ENCODE data around the gene MIEN1.

MIEN1 gene

DNA sequence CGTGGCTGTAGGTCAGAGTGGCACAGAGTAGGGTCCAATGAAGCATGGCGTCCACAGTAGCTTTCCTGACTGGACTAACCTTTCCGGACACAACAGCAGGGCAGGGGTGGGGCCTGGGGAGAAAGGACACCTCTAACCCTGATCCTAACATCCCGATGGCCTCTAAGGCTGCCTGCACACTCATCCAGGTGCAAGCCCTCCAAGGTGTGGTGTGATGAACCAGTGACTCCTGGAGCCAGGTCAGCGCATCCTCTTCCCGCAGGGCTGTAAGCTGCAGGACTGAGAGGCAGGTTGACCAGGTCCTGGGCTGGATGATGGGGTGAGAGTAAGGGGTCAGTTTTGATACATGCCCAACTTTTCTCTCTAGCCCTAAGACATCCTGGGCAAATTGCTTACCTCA, 33.6 kb downstream of the MIEN1 start:
- no peak for DNase-seq

DNA sequence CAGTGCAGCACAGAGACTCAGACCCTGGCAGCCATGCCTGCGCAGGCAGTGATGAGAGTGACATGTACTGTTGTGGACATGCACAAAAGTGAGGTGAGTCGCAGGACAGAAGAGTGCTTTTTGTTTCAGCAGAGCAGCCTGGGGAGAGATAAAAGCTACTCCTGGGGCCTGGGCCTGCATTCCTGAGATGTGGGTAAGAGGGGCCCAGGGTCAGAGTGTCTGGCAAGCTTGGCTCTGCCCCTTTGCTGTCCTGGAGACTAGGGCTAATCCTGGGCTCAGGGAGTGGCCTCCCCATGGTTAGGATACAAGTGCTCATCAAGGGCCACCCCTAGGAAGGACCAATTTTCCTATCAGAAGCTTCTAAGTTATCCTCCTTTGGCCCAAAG, 35.2 kb downstream of the MIEN1 start:
- no peak for DNase-seq

DNA sequence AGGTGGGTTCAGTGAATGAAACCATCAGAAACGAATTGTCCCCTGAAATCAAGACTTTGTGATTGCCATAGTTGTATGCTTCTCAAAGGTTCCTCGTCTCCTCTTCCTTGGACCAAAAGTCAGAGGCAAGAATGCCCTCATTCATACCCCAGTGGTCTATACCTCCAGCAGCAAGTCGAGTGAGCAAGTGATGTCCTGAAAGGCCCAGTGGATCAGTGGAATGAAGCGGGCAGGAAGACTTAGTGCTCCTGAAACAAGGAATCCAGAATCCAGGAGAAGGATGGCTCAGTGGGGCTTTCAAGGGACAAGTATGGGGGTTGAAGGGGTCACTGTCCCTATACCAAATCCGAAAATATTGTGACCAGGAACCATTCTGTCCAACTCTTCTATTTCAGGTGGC, 35.7 kb downstream of the MIEN1 start:
- no peak for DNase-seq

DNA sequence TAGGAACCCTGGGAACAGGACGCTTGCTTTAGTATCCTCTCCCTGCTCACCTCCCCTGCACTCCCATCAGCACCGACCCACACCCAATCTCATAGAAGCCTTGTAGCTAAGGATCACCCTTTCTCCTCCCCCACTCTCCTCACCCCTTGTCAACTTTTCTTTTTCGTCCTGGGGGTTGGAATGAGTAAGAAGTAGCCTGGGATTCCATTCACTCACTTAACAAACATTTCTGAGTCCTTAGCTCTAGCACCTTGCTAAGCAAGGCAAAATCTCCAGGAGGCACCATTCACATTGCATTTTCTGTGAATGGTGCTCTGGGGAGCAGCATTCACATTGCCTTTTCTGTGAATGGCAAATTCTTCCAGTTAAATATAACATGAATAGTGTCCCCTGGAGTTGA, 41.4 kb downstream of the MIEN1 start:
- DNase-seq = no peak

DNA sequence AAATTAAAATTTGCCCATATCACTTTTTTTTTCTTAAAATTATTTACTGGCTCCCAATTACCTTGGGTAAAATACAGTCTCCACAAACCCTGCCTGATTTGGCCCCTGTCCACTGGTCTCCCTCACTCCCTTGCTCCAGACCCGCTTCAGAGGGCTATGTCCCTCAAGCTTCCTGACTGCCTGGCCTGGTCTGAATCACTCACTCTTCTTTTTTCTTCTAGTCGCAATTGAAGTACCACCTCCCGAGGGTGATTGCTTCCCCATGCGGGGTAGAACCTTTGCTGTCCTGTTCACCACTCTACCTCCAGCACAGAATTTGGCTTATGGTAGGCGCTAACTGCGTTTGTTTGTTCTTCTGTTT, 41.9 kb downstream of the MIEN1 start:
- DNase-seq = no peak

DNA sequence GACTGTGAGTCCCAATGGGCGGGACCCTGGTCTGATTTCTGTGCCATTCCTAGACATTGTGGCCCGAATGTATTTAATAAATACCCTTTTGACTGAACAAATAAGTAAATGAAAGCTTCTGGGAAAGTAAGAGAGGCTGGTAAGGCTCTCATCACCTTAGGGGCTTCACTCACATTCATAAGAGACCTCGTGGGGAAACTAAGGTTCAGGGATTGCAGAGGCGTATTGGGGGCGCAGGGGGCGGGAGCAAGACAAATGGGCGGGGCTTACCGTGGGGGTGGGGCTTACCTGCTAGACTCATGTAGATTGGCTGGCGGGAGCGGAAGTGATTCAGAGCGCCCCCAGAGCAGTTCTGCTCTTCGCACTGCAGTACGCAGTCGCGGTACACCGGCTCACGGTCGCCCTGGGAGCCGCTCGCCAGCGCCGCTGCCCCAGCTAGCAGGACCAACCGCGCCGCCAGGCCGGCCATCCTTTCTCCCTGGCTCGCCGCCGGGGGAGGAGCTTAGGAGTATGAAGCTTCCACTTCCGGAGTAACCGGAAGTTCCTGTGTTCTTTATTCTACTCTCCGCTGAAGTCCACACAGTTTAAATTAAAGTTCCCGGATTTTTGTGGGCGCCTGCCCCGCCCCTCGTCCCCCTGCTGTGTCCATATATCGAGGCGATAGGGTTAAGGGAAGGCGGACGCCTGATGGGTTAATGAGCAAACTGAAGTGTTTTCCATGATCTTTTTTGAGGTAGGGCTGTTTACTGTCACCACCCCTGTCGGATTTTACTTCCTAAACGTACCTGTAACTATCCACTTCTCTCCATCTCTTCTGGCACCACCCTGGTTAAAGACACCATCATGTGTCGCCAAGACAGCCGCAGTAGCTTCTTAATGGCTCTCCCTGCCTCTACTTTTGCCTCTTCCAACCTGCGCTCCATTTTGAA, 42.5 kb downstream of the MIEN1 start, which contains the start of gene PGAP3:
Gene PGAP3, minus strand, starts transcription at position 512 of the 929 bp plus-strand sequence. Its CDS starts 43 bp downstream, at position 469.
- peak; percentile 67 to 93 (median 85) for DNase-seq

DNA sequence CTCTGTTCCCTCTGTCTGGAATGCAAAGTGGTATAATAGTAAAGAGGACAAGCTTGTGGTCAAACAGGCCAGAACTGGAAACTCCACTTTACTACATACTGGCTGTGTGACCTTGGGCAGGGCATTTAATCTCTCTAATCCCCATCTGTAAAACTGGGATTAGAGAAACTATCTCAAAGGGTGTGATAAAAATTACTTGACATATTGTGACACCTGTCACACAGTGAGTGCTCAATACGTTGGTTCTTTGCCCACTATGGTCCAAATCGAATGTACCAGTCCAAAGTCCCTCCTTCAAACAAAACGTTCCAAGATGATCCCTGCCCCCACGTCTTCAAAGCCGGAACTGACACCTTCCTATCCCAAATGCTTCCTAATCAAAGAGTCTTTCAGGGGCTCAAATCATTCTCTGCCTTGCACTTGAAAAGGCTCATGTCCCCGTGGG, 43.2 kb downstream of the MIEN1 start:
- no peak for DNase-seq

DNA sequence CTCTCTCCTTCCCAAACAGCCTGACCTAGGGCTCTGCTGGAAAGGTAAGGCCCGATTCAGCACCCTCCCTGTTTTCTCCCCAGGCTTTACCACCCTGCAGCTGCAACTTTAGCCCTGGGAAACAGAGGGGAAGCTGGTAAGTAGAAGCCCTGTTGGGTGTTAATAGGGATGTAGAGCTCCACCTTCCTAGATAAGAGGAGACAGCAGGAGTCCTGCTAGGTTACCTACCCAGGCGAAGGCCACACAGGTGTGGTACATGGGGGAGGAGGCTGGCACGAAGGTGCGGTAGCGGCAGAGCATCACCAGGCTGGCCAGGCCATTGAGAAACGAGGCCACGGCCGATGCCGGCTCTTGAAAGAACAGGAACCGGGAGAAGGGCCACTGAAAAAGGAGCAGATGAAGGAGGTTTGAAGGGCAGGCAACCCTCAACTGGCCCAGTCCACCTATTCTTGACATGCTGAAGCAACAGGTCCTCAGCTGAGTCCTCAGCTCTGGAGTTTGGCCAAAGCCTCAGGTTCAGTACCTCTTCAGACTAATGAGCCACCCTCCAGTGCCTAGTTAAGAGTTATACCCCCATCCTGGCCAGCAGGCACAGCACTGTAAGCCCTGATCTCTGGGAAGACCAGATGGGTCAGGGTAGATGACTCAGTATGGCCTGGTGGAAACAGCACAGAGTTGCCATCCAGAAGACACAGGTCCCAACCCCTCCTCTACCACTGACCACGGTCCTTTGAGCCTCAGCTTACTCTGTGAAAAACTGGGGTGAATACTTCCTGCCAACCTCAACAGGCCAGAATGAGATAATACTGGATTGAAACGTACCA, 45.8 kb downstream of the MIEN1 start:
- no peak for DNase-seq

DNA sequence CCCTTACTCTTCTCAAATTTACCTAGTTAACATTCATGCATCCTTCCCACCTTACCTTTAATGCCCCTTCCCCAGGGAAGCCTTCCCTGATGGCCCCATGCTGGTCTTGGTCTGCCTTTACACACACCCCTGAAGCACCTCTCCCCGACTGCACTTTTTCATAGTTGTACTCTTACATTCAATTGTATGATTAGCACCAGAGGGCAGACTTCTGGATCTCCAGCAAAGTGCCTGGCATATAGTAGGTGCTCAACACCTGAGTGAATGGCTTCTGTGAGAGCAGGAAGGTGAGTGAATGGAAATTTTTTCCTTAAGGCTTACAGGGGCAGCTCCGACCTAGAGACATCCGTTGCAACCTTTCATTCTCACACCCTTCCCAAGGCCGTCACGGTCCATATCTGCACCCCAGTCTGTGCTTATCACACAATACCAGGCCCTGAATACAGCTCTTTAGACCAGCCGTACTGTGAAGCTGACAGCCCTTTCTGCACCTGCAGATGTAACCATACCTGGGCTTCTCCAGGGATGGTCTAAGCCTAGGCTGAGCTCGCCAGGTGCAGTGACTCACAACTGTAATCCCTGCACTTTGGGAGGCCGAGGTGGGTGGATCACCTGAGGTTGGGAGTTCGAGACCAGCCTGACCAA, 46.9 kb downstream of the MIEN1 start:
- no peak for DNase-seq

DNA sequence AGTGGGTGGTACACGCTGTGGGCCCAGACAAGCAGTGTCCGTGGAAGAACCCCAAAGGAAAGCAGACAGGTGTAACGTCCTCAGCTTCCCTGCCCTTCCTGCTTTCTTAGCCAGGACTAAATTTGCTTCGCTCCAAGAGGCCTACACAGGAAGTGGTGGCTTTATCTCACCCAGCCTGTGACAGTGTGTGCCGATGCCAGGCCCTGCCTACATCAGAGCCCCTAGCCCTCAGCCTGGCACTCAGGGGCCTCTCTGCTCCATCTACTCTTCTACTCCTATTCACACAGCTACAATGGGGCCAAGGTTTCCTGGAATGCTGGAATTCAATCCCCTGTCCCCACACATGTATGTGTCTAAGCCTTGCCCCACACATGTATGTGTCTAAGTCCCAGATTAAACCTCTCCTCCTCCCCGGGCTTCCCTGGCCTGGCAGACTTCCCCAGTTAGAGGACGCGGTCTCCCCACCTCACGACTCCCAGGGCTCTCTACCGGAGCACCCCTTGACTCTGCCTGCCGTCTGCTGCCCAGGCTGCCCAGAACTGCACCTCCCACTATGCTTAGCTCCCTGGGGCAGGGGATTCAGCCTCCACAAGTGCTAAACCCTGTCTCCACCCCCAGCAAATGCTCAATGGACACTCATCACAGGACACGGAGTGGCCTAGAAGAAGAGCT, 50.7 kb downstream of the MIEN1 start:
- DNase-seq = peak in 5 of 6 experiments; percentile 6 to 66 (median 40)

All from stimulated activated naive CD4-positive, alpha-beta T cell (primary cell).